Stimulated activated naive B cell treated with anti-CD40 and anti-IgM and Interleukin-4, amounts not matched to agents 10 μg/mL and 1 μg/mL and 100 μg/mL, for 72 hours (primary cell): ENCODE measurements around the gene FNDC1.

Experiments
- ATAC-seq, 2 donors: fragments of 150-1000 bp; cut with Tn5 transposase; replicated peaks; 2 replicates each; pipeline ENCODE4 v1.10.0; 2021; ENCODE audit warnings: moderate library complexity in 1 of 2
- DNase-seq: peaks from one replicate; pipeline ENCODE4 v3.0.0; 2021
- H3K27ac Mint-ChIP-seq: one replicate; pipeline ENCODE4 v1.8.0; 2022; ENCODE audit warnings: mild to moderate bottlenecking, mixed read lengths
- H3K27me3 Mint-ChIP-seq, 2 donors: one replicate each; pipeline ENCODE4 v1.8.0; 2022; ENCODE audit warnings: mixed read lengths in 2 of 2
- H3K36me3 Mint-ChIP-seq, 2 donors: one replicate each; pipeline ENCODE4 v1.8.0; 2022; ENCODE audit warnings: mixed read lengths in 2 of 2, mild to moderate bottlenecking in 1 of 2
- H3K4me1 Mint-ChIP-seq, 2 donors: one replicate each; pipeline ENCODE4 v1.8.0; 2022; ENCODE audit warnings: mixed read lengths in 2 of 2, mild to moderate bottlenecking in 1 of 2
- H3K4me3 Mint-ChIP-seq, 2 donors: one replicate each; pipeline ENCODE4 v1.8.0; 2022; ENCODE audit warnings: mild to moderate bottlenecking in 2 of 2, mixed read lengths in 2 of 2, moderate library complexity in 1 of 2
- H3K9me3 Mint-ChIP-seq, 2 donors: one replicate each; pipeline ENCODE4 v1.8.0; 2022; ENCODE audit warnings: mixed read lengths in 2 of 2, mild to moderate bottlenecking in 1 of 2

Gene FNDC1

DNA sequence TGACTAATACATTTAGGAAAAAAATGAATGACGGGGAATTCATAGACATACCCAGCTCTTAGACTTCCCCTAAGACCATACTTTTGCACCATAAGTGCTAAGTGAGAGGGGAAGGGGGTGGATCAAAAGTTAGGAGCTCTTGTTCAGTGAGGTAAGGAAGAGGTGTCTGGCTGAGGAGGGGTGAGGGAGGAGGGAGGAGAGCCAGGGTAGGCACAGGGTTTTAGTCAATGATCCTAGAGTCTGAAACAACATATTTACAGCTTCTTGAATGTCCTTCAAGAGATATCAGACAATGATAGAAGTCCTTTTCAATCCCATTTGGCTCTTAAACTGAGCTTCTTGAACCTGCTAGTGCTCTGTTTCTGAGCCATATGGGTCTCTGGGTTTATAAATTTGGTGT, 135.4 kb downstream of the FNDC1 start:
- no peak overlapping the region for H3K4me3 Mint-ChIP-seq
- DNase-seq (no peak), ATAC-seq (no peak)
- H3K4me1 Mint-ChIP-seq: no peaks in the 10 kb centered on the region
- no peaks in the 10 kb centered on the region for H3K36me3 Mint-ChIP-seq
- H3K27ac Mint-ChIP-seq: no peak overlapping the region
- H3K9me3 Mint-ChIP-seq: no peaks in the 10 kb centered on the region
- H3K27me3 Mint-ChIP-seq: peaks cover 13 to 23% of the 10 kb centered on the region in 2 donors

DNA sequence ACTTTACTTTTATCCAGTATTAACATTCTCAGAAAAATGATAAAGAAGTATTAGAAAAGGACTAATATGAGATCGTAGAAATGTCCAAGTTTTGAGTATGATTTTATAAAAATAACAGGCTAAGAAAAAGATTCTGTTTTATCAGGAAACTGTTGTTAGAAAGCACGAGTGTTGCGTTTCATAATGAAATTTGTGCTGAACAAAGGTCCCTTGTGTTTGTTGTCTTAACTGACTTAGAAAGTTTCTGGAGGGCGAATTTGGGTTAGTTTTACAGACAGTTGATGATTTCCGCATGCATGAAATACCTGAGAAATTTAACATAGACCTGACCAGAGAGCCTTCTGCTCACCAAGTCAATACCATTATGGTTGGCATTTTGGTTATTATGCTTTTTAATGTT, 136.0 kb downstream of the FNDC1 start:
- ATAC-seq: no peak
- Mint-ChIP-seq H3K4me3 (no peak overlapping the region), H3K27me3 (peaks cover 13 to 21% of the 10 kb centered on the region in 2 donors), H3K36me3 (no peaks in the 10 kb centered on the region), H3K4me1 (no peaks in the 10 kb centered on the region), H3K27ac (no peak overlapping the region), H3K9me3 (no peaks in the 10 kb centered on the region)
- DNase-seq: no peak

DNA sequence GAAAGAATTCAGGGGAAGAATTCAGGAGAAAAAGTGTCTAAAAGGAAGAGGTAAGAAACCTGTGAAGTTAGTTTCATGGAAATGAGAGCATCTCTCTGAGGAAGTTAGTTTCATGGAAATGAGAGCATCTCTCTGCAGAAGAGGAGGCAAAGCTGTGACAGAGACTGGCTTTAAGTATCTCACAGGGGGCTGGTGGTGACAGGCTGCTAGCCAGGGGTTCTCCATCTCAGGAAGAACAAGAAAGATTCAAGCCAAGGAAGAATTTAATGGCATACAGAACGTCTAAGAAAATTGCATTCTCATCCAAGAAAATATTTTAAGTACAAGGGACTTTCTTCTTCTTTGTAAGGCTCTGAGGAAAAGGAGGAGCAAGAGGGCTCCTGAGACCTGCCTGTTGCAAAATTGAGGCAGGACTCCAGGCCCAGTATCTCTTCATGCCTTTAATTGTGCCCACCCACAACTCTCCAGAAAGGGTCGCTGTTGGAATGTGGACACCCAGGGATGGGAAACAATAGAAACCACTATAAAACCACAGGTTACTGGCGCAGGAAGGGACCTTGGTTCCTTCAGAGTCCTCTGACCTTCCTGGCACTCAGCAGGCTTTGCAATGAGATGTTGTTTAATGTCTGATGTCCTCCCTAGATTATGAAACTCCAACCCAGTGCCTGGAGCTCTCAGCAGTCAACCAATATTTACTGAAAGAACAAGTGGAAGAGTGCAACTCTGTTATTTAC, 136.8 kb downstream of the FNDC1 start:
- Mint-ChIP-seq H3K4me1 (no peaks in the 10 kb centered on the region), H3K36me3 (no peaks in the 10 kb centered on the region), H3K9me3 (no peaks in the 10 kb centered on the region), H3K27me3 (peaks cover 13 to 17% of the 10 kb centered on the region in 2 donors), H3K27ac (no peak overlapping the region), H3K4me3 (no peak overlapping the region)
- DNase-seq (no peak), ATAC-seq (no peak)

DNA sequence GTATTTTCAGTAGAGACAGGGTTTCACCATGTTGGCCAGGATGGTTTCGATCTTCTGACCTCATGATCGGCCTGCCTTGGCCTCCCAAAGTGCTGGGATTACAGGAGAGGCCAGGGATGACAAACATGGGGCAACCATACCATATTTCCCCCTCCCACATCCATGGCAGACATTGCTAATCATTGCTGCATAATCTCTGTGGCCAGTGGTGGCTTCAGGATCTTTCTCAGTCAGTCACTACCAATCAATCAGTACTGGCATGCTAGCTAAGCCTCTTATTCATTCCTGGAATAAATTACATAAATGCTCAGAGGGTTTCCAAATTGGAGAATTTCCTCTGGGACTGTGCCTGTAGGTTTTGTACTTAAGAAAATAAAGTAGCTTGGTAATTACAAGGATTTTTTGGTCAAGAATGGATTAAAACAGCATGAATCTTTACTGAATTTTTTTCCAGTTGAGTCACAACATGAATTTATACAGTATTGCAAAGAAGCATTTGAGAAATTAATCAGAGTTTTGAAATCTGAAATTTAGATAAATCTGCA, 138.1 kb downstream of the FNDC1 start:
- no peaks in the 10 kb centered on the region for H3K4me1 Mint-ChIP-seq
- H3K36me3 Mint-ChIP-seq: no peaks in the 10 kb centered on the region
- DNase-seq (no peak), ATAC-seq (no peak)
- H3K9me3 Mint-ChIP-seq: no peaks in the 10 kb centered on the region
- no peak overlapping the region for H3K4me3 Mint-ChIP-seq
- peaks cover 9 to 11% of the 10 kb centered on the region in 2 donors for H3K27me3 Mint-ChIP-seq
- no peak overlapping the region for H3K27ac Mint-ChIP-seq

DNA sequence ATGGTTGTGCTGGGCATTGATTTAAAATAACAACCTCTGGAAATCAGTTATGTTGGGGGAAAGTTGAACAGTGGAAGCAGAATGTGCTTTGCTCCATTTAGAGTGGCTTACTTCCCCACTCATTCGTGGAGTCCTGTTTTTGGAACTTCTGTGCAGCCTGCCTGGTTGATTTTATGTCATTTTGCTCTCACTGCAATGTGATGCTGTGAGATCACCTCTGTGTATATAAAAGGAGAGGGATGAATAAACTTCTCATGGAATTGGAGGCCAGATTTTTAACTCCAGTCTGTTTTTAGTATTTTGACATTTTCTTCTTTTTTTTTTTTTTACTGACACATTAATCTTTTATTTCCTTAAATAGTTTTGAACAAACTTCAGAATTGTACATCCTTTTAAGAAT, 139.0 kb downstream of the FNDC1 start:
- H3K36me3 Mint-ChIP-seq: no peaks in the 10 kb centered on the region
- H3K9me3 Mint-ChIP-seq: no peaks in the 10 kb centered on the region
- peaks cover 9 to 11% of the 10 kb centered on the region in 2 donors for H3K27me3 Mint-ChIP-seq
- ATAC-seq (no peak), DNase-seq (no peak)
- no peak overlapping the region for H3K4me3 Mint-ChIP-seq
- H3K27ac Mint-ChIP-seq: no peak overlapping the region
- H3K4me1 Mint-ChIP-seq: no peaks in the 10 kb centered on the region

DNA sequence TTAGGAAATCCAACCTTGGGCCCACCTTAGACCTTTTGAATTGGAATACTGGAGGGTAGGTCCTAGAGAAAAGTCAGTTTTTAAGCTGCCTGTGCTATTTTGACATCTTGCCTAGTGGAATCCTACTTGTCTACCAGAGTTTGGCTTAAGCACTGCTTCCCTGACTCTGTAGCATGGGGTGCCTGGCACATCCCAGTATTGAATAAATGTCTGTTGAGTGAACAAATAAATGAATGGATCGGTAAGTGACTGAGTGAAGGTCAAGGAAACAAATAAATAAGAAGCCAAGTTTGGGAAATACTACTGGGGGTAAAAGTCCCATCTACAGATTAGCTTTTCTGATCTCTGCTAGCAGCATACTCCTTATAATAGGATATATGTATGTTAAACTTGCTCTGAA, 140.5 kb downstream of the FNDC1 start:
- Mint-ChIP-seq H3K4me1 (no peaks in the 10 kb centered on the region), H3K36me3 (no peaks in the 10 kb centered on the region), H3K27ac (no peak overlapping the region)

DNA sequence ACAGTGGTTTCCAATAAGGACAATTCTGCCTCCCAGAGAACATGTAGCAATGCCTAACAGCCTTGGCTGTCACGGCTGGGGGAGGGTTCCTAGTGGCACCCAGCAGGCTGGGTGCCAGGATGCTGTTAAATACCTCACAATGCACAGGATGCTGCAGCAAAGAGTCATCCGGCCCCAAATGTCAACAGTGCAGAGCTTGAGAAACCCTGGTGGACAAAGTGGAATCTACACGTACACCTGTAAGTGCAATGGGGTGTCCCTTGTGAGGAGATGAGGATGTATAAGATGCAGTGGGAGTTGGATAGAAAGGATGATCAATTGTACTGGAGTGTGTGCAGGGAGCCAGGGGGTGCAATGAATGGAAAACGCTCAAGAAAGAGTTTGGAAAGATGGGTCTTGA, 142.4 kb downstream of the FNDC1 start:
- ATAC-seq (peak in 1 of 2 donors; percentile 58), DNase-seq (no peak)
- no peak overlapping the region for H3K27ac Mint-ChIP-seq
- peaks cover 0 to 8% of the 10 kb centered on the region in 2 donors for H3K27me3 Mint-ChIP-seq
- no peaks in the 10 kb centered on the region for H3K9me3 Mint-ChIP-seq
- H3K4me1 Mint-ChIP-seq: no peaks in the 10 kb centered on the region
- H3K36me3 Mint-ChIP-seq: no peaks in the 10 kb centered on the region
- no peak overlapping the region for H3K4me3 Mint-ChIP-seq

More for the DNA sequence above, 140.5 kb downstream of the FNDC1 start:
- ATAC-seq: no peak
- no peak for DNase-seq
- no peak overlapping the region for H3K4me3 Mint-ChIP-seq
- no peaks in the 10 kb centered on the region for H3K9me3 Mint-ChIP-seq
- peaks cover 2 to 5% of the 10 kb centered on the region in 2 donors for H3K27me3 Mint-ChIP-seq

DNA sequence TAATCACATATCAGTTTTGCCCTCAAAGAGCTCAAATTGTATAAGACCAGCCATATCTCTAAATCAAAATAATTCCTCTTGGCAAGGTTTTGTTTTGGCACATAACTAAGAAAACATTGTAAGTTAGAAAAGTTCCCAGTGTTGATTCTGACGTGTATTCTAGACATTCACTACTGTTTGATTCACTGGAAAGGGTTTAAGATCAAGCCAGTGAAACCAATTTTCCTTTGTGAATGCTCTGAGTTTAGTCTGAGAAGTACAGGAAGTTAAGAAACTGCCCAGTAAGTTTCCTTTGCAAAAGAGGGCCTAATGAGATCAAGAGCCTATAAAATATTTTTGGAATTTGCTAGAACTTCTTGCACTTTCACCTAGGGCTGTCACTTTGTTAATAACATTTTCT, 143.0 kb downstream of the FNDC1 start:
- no peak overlapping the region for H3K27ac Mint-ChIP-seq
- ATAC-seq (no peak), DNase-seq (no peak)
- H3K9me3 Mint-ChIP-seq: no peaks in the 10 kb centered on the region
- no peaks in the 10 kb centered on the region for H3K36me3 Mint-ChIP-seq
- no peak overlapping the region for H3K4me3 Mint-ChIP-seq
- peaks cover 0 to 8% of the 10 kb centered on the region in 2 donors for H3K27me3 Mint-ChIP-seq
- no peaks in the 10 kb centered on the region for H3K4me1 Mint-ChIP-seq

DNA sequence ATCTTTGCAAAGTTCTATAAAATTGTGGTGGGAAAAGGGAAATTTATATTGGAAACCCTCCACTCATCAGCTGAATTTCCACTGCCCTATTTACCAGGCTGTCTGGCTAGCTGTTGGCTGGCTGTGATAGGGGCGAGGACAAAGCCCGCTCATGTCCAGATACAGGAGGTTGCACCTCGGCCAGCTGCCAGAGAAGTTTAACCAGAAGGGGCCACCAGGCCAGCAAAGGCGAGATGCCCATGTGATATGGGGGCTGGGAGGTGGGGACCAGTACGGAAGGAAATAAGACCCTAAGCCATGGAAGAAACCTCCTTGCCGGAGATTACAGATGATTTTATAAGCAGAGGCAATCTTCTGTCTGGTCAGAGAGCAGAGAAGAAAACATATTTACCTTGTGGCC, 143.8 kb downstream of the FNDC1 start:
- Mint-ChIP-seq H3K9me3 (no peaks in the 10 kb centered on the region), H3K4me1 (no peaks in the 10 kb centered on the region), H3K36me3 (no peaks in the 10 kb centered on the region), H3K27ac (no peak overlapping the region), H3K4me3 (no peak overlapping the region), H3K27me3 (peaks cover 0 to 8% of the 10 kb centered on the region in 2 donors)
- ATAC-seq (no peak), DNase-seq (no peak)

DNA sequence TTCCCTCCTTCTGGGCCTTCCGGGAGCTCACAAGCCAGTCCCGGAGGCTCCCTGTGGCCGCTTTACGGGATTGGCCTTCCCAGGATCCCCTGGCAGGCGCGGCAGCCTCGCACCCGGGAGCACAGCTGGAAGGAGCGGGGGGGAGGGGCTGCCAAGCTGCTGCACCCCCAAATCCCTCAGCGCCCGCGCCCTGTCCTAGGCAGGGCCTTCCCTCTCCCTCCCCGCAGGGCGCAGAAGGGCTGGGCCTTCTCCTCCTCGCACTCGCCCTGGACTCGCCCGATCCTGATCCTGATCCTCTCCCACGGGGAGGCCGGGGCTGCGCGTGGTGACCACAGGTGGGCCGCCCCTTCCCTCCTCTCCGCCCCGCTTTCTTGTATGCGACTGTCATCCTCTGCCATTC, 146.4 kb downstream of the FNDC1 start:
- H3K9me3 Mint-ChIP-seq: no peaks in the 10 kb centered on the region
- ATAC-seq: no peak

DNA sequence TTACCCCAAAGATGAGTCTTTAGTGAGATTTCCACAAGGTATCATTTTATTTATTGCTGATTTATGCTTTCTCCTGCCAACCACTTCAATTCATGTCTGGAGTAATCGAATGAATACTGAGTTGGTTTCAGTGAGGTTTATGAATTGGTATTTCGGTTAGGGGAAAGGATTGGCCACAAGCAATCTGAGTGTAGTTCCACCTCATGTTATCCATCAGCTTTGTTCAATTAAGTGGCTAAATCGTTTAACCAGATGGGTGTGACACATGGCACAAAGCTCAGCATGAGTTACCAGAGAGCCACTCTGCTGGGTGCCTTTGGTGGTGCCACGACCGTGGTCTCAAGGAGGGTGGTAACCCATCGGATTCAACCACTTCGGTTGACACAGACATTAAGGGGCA, 148.2 kb downstream of the FNDC1 start:
- Mint-ChIP-seq H3K27ac (no peak overlapping the region), H3K4me3 (no peak overlapping the region), H3K9me3 (no peaks in the 10 kb centered on the region), H3K4me1 (no peaks in the 10 kb centered on the region), H3K27me3 (peaks cover 0 to 14% of the 10 kb centered on the region in 2 donors), H3K36me3 (no peaks in the 10 kb centered on the region)
- ATAC-seq (no peak), DNase-seq (no peak)

More for the DNA sequence above, 146.4 kb downstream of the FNDC1 start:
- DNase-seq: no peak
- no peak overlapping the region for H3K4me3 Mint-ChIP-seq
- no peaks in the 10 kb centered on the region for H3K4me1 Mint-ChIP-seq
- H3K27me3 Mint-ChIP-seq: peaks cover 0 to 14% of the 10 kb centered on the region in 2 donors
- H3K27ac Mint-ChIP-seq: no peak overlapping the region
- no peaks in the 10 kb centered on the region for H3K36me3 Mint-ChIP-seq

DNA sequence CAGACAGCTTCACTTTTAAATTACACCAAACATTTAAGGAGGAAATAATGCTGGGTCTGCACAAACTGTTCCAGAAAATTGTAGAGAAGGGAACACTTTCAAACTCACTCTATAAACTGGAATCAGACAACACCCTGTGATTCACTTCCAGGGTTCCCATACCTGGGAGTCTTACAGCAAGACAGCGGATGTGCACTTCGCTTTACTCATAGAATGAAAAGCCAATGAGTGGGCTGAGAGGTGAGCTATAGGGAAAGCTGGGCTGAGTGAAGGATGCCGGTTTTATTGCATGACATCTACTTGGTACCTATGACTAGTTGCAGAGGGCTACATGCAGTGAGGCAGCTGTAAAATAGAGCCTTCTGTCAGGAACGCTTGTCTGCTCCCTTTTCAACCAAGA, 152.1 kb downstream of the FNDC1 start:
- Mint-ChIP-seq H3K36me3 (no peaks in the 10 kb centered on the region), H3K4me1 (no peaks in the 10 kb centered on the region), H3K9me3 (no peaks in the 10 kb centered on the region), H3K27ac (no peak overlapping the region), H3K4me3 (no peak overlapping the region), H3K27me3 (peaks cover 0 to 9% of the 10 kb centered on the region in 2 donors)
- no peak for DNase-seq
- no peak for ATAC-seq
